C1 segment of cervical spinal cord (tissue), 14 donors: Measurements from ENCODE around the gene ADSS1.

Source experiments
- DNase-seq, 14 donors: peaks; one replicate each; lab custom pipeline; 2025; lab: John Stamatoyannopoulos, UW

ADSS1 gene

GRCh38 chr14:104686624-104687517, 37.2 kb upstream of the ADSS1 start:
- no peak for DNase-seq

- peak in 2 of 14 donors; percentile 42 to 44 for DNase-seq
Measured at GRCh38 chr14:104687601-104688504, 36.2 kb upstream of the ADSS1 start.

- DNase-seq, result no peak
Measured at GRCh38 chr14:104688505-104689108, 35.4 kb upstream of the ADSS1 start.

DNA sequence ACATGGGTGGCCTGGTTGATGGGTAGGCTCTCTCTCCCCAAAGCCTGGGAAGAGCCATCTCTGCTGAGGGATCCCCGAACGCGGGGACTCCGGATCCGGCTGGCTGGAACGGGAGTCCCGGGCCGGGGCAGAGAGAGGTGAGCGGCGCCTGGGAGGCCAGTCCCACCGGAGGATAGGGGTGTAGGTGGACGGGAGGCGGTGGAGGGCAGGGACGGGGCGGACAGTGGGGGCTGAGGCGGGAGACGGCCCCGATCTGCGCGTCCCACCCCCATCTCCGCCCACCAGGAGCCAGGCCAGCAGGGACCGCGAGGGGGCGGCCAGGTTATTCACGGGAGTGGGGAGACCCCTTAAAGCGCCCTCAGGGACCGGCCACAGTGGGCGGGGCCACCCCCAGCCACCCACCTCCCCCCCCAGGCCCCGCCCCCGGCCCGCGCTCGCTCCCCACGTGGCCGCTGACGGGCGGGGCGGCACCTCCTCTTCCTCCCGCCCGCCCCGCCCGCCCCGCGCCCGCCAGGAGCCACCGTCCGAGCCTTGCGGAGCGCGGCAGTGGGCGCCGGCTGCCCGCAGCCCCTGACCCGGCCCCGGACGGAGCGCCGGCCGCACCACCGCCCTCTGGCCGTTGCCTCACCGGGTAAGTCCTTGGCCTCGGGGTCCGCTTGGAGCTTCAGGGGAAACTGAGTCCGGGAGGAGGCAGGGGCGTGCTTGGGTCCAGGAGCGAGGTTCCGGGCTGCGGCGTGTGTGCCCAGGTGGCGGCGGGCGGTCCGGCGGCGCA, 34.7 kb upstream of the ADSS1 start, which contains the start of gene INF2:
INF2 (plus strand) TSS at position 510 of the 772 bp plus-strand sequence. CDS start 11,748 bp downstream, outside the sequence.
- peak in 8 of 14 donors; percentile 25 to 76 (median 46) for DNase-seq

DNA sequence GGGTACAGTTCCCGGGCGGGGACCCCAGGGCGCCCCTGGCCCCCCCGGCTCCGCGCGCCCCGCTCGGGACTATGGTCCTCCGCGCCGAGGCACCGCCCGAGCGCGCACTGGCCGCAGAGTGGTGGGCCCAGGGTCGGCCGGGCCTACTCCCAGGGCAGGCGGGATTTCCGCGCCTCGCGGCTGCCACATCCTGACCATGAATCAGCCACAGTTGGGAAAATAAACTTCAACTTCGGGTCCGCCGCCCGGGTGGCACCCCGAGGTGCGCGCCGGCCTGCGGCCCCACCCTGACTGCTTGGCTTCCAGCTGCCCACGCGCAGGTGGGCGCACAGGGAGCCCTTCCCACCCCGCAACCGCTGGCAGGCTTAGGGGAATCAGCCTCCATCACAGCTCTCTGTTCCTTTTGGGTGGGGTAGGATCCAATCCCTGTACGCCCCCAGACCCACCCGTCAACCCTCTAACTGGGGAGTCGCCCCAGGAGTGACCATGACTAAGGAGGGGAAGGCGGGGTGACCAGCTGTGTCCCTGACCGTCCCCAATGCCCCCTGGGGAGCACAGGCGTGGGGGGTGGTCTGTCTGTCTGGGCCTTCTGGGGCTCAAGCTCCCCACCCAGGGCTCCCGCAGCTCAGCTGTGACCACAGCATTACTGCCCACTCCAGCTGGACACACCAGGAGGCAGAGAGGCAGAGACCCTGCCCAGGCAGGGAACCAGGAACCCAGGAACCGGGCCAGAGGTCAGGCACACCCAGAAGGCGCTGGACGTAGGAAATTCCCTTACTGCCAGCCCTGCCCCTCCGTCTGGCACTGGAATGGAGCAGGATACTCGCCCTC, 33.9 kb upstream of the ADSS1 start:
- peak in 1 of 14 donors; percentile 27 for DNase-seq

DNA sequence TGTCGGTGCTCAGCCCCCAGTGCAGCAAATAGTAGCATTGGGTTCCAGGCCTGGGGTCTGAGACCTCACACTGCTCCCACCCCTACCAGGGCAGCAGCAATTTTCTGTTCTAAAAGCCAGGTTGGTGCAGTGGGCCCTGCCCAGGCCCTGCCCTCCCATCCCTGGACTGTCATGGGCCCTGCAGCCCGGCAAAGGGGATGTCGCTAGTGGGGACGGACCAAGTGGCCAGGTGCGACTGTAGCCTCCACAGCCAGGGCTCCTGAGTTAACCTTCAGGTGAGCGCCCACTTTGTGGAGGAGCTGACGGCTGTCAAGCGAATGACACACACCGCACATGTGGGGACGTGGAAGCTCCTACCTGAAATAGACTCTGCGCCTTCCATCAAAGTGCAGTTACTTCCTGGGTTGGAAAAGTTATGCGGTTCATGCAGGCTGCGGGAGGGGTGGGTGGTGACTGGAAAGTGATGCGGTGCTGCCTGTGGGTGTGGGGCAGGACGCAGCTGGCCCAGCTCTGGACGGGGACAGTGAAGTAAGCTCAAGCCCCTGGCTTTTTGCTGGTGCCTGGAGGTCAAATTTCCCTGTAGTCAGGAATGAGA, 33.1 kb upstream of the ADSS1 start:
- no peak for DNase-seq

- no peak for DNase-seq
Measured at GRCh38 chr14:104691546-104692260, 32.3 kb upstream of the ADSS1 start.

GRCh38 chr14:104692261-104692938, 31.6 kb upstream of the ADSS1 start:
- no peak for DNase-seq

- no peak for DNase-seq
Measured at GRCh38 chr14:104692939-104693315, 31.1 kb upstream of the ADSS1 start.

- DNase-seq, result peak in 4 of 14 donors; percentile 16 to 50 (median 47)
Measured at GRCh38 chr14:104693482-104694431, 30.3 kb upstream of the ADSS1 start.

DNA sequence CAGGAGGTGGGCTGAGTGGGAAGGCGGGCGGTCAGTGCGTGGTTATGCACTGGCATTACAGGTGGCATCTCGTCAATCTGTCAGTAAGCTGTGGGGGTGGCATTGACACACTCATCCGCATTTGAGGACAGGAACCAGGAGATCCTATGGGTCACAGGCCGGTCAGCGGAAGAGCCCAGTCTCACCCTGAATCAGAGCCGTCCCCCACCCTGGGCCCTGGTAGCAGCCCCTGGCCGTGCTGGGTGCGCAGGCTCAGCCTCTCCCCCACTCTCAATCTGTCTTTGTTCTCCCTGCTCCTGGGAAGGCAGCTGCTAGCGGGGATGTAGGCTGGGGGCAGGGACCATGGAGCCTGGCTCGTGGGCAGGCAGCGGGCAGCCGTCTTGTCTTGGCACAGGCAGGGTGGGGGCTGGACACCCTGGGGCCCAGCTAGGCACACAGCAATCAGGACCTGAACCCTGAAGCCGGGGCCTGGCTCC, 29.5 kb upstream of the ADSS1 start:
- peak in 13 of 14 donors; percentile 9 to 87 (median 79) for DNase-seq

GRCh38 chr14:104694991-104695659, 28.9 kb upstream of the ADSS1 start:
- DNase-seq, result peak in 1 of 14 donors; percentile 65

- DNase-seq, result peak in 3 of 14 donors; percentile 39 to 63 (median 58)
Measured at GRCh38 chr14:104695660-104696000, 28.4 kb upstream of the ADSS1 start.

GRCh38 chr14:104696671-104697316, 27.2 kb upstream of the ADSS1 start:
- no peak for DNase-seq

DNA sequence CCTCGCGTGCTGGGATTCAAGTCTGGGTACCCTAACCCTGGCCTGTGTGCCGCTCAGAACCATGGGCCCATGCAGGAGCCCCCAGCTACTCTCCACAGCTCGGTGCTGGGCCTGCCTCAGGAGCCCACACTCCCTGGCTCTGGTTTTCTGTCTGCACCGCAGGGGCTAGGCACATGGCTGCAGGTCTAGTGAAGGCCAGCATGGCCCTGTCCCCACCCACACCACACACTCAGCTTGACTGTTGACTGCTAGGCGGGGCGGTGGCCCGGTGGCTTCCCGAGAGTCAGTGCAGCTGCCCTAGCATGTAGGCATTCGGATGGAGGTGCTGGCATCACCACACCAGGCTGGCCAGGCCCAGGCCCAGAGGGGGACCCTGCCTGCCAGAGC, 26.7 kb upstream of the ADSS1 start:
- DNase-seq, result no peak
